SK-N-SH (cell line): ENCODE measurements around the gene HYAL2. TPM values are rescaled to one million over a fixed set of nuclear protein-coding genes. Genes with fewer than 3 reads are reported as not detected.

Source experiments
- CTCF ChIA-PET: fragments of 300-600, 350-600 bp; formaldehyde crosslinking; extraction: SDS; loops from one replicate; lab custom pipeline; 2021; lab: Yijun Ruan, JAX
- POLR2A ChIA-PET: fragments of 350-600 bp; sonication (Branson Sonifier 250); formaldehyde crosslinking; extraction: SDS; loops from one replicate; lab custom pipeline; 2020; ENCODE audit warnings: antibody characterized with exemption, inconsistent platforms; lab: Yijun Ruan, JAX
- DNase-seq: peaks from one replicate; pipeline ENCODE4 v3.0.0; 2012
- H2AFZ ChIP-seq: fragments of 200-600 bp; sonication (generic); 2 replicates; pipeline ENCODE4 v1.8.1; 2016; ENCODE audit warnings: antibody characterized with exemption, mild to moderate bottlenecking, low read depth
- H3F3A ChIP-seq: fragments of 200-600 bp; sonication (generic); replicated peaks from 2 replicates; pipeline ENCODE3; 2016; ENCODE audit warnings: antibody characterized with exemption, mild to moderate bottlenecking; ENCODE audit not compliant: insufficient read depth
- H3K27ac ChIP-seq, 2 experiments: fragments of 200-500 bp in 1 of 2; fragments of 200-600 bp in 1 of 2; sonication (Bioruptor generic) in 1 of 2; sonication (generic), shearing (Covaris generic) in 1 of 2; 2 replicates each; pipeline versions ENCODE4 v1.5.1 to v1.6.1; 2014 to 2016; ENCODE audit warnings: low read depth in 2 of 2, inconsistent platforms in 1 of 2, low read length in 1 of 2, mild to moderate bottlenecking in 1 of 2, mixed read lengths in 1 of 2
- H3K27me3 ChIP-seq: fragments of 200-600 bp; sonication (generic), shearing (Covaris generic); 2 replicates; pipeline ENCODE4 v1.6.1; 2016; ENCODE audit warnings: mixed run types; ENCODE audit not compliant: insufficient read depth
- H3K36me3 ChIP-seq, 2 experiments: fragments of 200-500 bp in 1 of 2; fragments of 200-600 bp in 1 of 2; sonication (Bioruptor generic) in 1 of 2; sonication (generic) in 1 of 2; replicated peaks in 1 of 2; 2 replicates each; pipeline versions ENCODE3 to v1.5.1; 2014 to 2016; ENCODE audit warnings: low read length in 1 of 2, mild to moderate bottlenecking in 1 of 2; ENCODE audit not compliant: insufficient read depth in 2 of 2, control insufficient read depth in 1 of 2
- H3K4me1 ChIP-seq, 2 experiments: fragments of 200-500 bp in 1 of 2; fragments of 200-600 bp in 1 of 2; sonication (Bioruptor generic) in 1 of 2; sonication (generic), shearing (Covaris generic) in 1 of 2; 2 replicates each; pipeline versions ENCODE4 v1.5.1 to v1.6.1; 2014 to 2016; ENCODE audit warnings: low read depth in 1 of 2, low read length in 1 of 2, mixed run types in 1 of 2; ENCODE audit not compliant: insufficient read depth in 2 of 2, control insufficient read depth in 1 of 2
- H3K4me2 ChIP-seq: fragments of 200-600 bp; sonication (generic), shearing (Covaris generic); 2 replicates; pipeline ENCODE4 v1.6.1; 2017; ENCODE audit warnings: mixed run types
- H3K4me3 ChIP-seq, 2 experiments: fragments of 200-500 bp in 1 of 2; fragments of 200-600 bp in 1 of 2; sonication (Bioruptor generic) in 1 of 2; sonication (generic), shearing (Covaris generic) in 1 of 2; 2 replicates each; pipeline versions ENCODE4 v1.5.1 to v1.8.1; 2014 to 2016; ENCODE audit warnings: low read depth in 2 of 2, inconsistent platforms in 1 of 2, low read length in 1 of 2, mild to moderate bottlenecking in 1 of 2, mixed read lengths in 1 of 2, moderate library complexity in 1 of 2
- H3K79me2 ChIP-seq: fragments of 200-600 bp; sonication (generic); 2 replicates; pipeline ENCODE4 v1.8.1; 2017; ENCODE audit warnings: mild to moderate bottlenecking; ENCODE audit not compliant: insufficient read depth
- H3K9ac ChIP-seq: fragments of 200-600 bp; sonication (generic); 2 replicates; pipeline ENCODE4 v1.6.1; 2017; ENCODE audit warnings: mixed run types
- H3K9me2 ChIP-seq: fragments of 200-600 bp; sonication (generic); 2 replicates; pipeline ENCODE4 v1.6.1; 2017; ENCODE audit warnings: mixed run types
- H3K9me3 ChIP-seq: fragments of 200-600 bp; sonication (generic); 2 replicates; pipeline ENCODE4 v1.6.1; 2017; ENCODE audit warnings: mixed run types, mild to moderate bottlenecking, moderate library complexity
- H4K20me1 ChIP-seq: fragments of 200-600 bp; sonication (generic); 2 replicates; pipeline ENCODE4 v1.6.1; 2017; ENCODE audit warnings: mild to moderate bottlenecking, mixed run types; ENCODE audit not compliant: insufficient read depth
- ELF1 ChIP-seq: IDR thresholded peaks from 2 replicates; pipeline ENCODE4 v1.4.0; 2012
- EP300 ChIP-seq, 2 experiments: IDR thresholded peaks; 2 replicates each; pipeline versions ENCODE4 v1.4.0 to v1.6.1; 2012; ENCODE audit warnings: borderline replicate concordance in 1 of 2, low read depth in 1 of 2, low read length in 1 of 2
- FOSL2 ChIP-seq: IDR thresholded peaks from 2 replicates; pipeline ENCODE4 v1.4.0; 2012; ENCODE audit warnings: low read depth, mild to moderate bottlenecking, moderate library complexity, borderline replicate concordance
- FOXM1 ChIP-seq: IDR thresholded peaks from 2 replicates; pipeline ENCODE4 v1.4.0; 2012; ENCODE audit warnings: low read depth, mild to moderate bottlenecking
- GATA2 ChIP-seq: sonication (generic); formaldehyde crosslinking; IDR thresholded peaks from 2 replicates; pipeline ENCODE4 v1.5.0; 2020; ENCODE audit warnings: mild to moderate bottlenecking, missing genetic modification reagents
- JUND ChIP-seq: IDR thresholded peaks from 2 replicates; pipeline ENCODE4 v1.4.0; 2012
- MAX ChIP-seq: IDR thresholded peaks from 2 replicates; pipeline ENCODE4 v1.4.0; 2012; ENCODE audit warnings: low read depth
- MXI1 ChIP-seq: IDR thresholded peaks from 2 replicates; pipeline ENCODE4 v1.6.1; 2012; ENCODE audit warnings: mild to moderate bottlenecking, low read depth, low read length, improper control_type of control experiment
- PBX3 ChIP-seq: IDR thresholded peaks from 2 replicates; pipeline ENCODE4; 2012
- POLR2AphosphoS5 ChIP-seq: IDR thresholded peaks from 2 replicates; pipeline ENCODE4 v1.6.1; 2012; ENCODE audit warnings: low read depth, low read length
- RCOR1 ChIP-seq: fragments of 150-350 bp; IDR thresholded peaks from 2 replicates; pipeline ENCODE4 v1.6.1; 2017; ENCODE audit warnings: antibody characterized with exemption, low read length
- SIN3A ChIP-seq: IDR thresholded peaks from 2 replicates; pipeline ENCODE4 v1.6.1; 2012; ENCODE audit warnings: low read depth, mild to moderate bottlenecking, low read length, moderate library complexity, borderline replicate concordance
- TEAD4 ChIP-seq: IDR thresholded peaks from 2 replicates; pipeline ENCODE4 v1.4.0; 2012; ENCODE audit warnings: mild to moderate bottlenecking, borderline replicate concordance; ENCODE audit not compliant: insufficient read depth
- USF2 ChIP-seq: fragments of 150-350 bp; IDR thresholded peaks from 2 replicates; pipeline ENCODE4 v1.6.1; 2017; ENCODE audit warnings: antibody characterized with exemption, low read length, low read depth, borderline replicate concordance
- YY1 ChIP-seq: IDR thresholded peaks from 2 replicates; pipeline ENCODE4 v1.4.0; 2012; ENCODE audit warnings: low read depth, mild to moderate bottlenecking
- ZBTB33 ChIP-seq: IDR thresholded peaks from 2 replicates; pipeline ENCODE4 v1.4.0; 2012; ENCODE audit warnings: low read depth, borderline replicate concordance
- WGBS: methylation state at CpG from one replicate; pipeline ENCODE4 v1.1.6; 2017; ENCODE audit warnings: low lambda C conversion rate; 5-methylcytosine and 5-hydroxymethylcytosine counted together
- polyA plus RNA-seq, 3 experiments: library from polyadenylated mRNA; depleted of rRNA; stranded (reverse); fragments of >200 nt; gene quantifications; 2 replicates each; pipeline ENCODE4 v1.2.3, GENCODE V29; 2012

HYAL2 gene
- polyA plus RNA-seq, 1 of the 3 experiments (the other 2 are of a cell fraction) = 135 TPM

- Histone ChIP-seq H2AFZ (no peak overlapping the region), H3F3A (peaks cover 19% of the 10 kb centered on the region), H3K9ac (peak overlapping the region; percentile 13; the same call in 1 of the 2 replicates), H3K79me2 (peaks cover 76% of the 10 kb centered on the region), H3K4me2 (peak overlapping the region; percentile 61), H3K36me3 (peaks cover 10 to 27% of the 10 kb centered on the region in 2 experiments), H3K4me1 (peaks cover 10 to 33% of the 10 kb centered on the region in 2 experiments), H3K9me3 (no peaks in the 10 kb centered on the region), H3K9me2 (no peaks in the 10 kb centered on the region), H3K4me3 (peak overlapping the region in 1 of 2 experiments; percentile 24; a peak in 1 of 4 replicates), H3K27me3 (no peaks in the 10 kb centered on the region), H3K27ac (peak overlapping the region in 1 of 2 experiments; percentile 11; a peak in 1 of 4 replicates), H4K20me1 (peaks cover 10% of the 10 kb centered on the region; the same call in 1 of the 2 replicates)
- POLR2A ChIA-PET = interaction anchor here (1.7 kb wide), 1 partner anchor 13 kb away, joined by 3 read pairs; the partner anchor contains the start of gene HYAL2
- 79% methylated on average over 5 of the region's 5 CpGs for WGBS
- CTCF ChIA-PET = interaction anchor here (1.4 to 6.8 kb wide), 3 partner anchors 12 to 281 kb away, joined by 3 to 60 read pairs (median 40); partner anchors contain the start of genes CYB561D2, HYAL2 and NPRL2
- no peak for DNase-seq
- TF ChIP-seq POLR2AphosphoS5 = no peak
These were observed 12.0 kb upstream of the HYAL2 start for GRCh38 chr3:50334339-50335075.

- Histone ChIP-seq H3K9me2 (no peaks in the 10 kb centered on the region), H3K27ac (no peak overlapping the region), H3K27me3 (no peaks in the 10 kb centered on the region), H3K4me1 (peaks cover 10 to 32% of the 10 kb centered on the region in 2 experiments), H3K4me2 (peak overlapping the region; percentile 61), H3K36me3 (peaks cover 10 to 27% of the 10 kb centered on the region in 2 experiments), H3K4me3 (no peak overlapping the region), H3K9me3 (no peaks in the 10 kb centered on the region), H3F3A (peaks cover 25% of the 10 kb centered on the region), H3K9ac (peak overlapping the region; percentile 13; the same call in 1 of the 2 replicates), H3K79me2 (peaks cover 76% of the 10 kb centered on the region), H4K20me1 (peaks cover 10% of the 10 kb centered on the region; the same call in 1 of the 2 replicates), H2AFZ (no peak overlapping the region)
- no peak for TF ChIP-seq TEAD4
- TF ChIP-seq RCOR1 = no peak
- no peak for TF ChIP-seq ZBTB33
- TF ChIP-seq ELF1 = no peak
- no peak for TF ChIP-seq FOSL2
- no peak for TF ChIP-seq YY1
- TF ChIP-seq MAX = no peak
- no peak for TF ChIP-seq JUND
- no peak for TF ChIP-seq SIN3A
- TF ChIP-seq EP300 (IDR thresholded peaks at IDR 0.05; ENCODE audit: borderline replicate concordance in 1 of 2, low read depth in 1 of 2, low read length in 1 of 2) = no peak
- TF ChIP-seq FOXM1 = no peak
- TF ChIP-seq GATA2 (CRISPR knock-in tag) = no peak
- TF ChIP-seq PBX3 = no peak
- no peak for TF ChIP-seq MXI1
- no peak for TF ChIP-seq USF2
- ChIA-PET CTCF (interaction anchor here (5.8 to 6.8 kb wide), 2 partner anchors 12 to 15 kb away, joined by 40 to 60 read pairs; partner anchors contain the start of genes CYB561D2, HYAL2 and NPRL2), POLR2A (interaction anchor here (1.7 kb wide), 1 partner anchor 12 kb away, joined by 3 read pairs; the partner anchor contains the start of gene HYAL2)
- WGBS = 96% methylated on average over 10 of the region's 12 CpGs
- no peak for DNase-seq
These were observed 11.3 kb upstream of the HYAL2 start for GRCh38 chr3:50333744-50334328.
